ENCODE measurements around the gene HIVEP3.

Gene HIVEP3

GRCh38 chr1:41545996-41546832 lies 372.5 kb downstream of the HIVEP3 start:
- Histone ChIP-seq H2AFZ (ENCODE audit: low read depth) (no peak overlapping the region), H3K36me3 (ENCODE audit: insufficient read depth) (no peaks in the 10 kb centered on the region), H3K27me3 (ENCODE audit: insufficient read depth, low read depth) (no peaks in the 10 kb centered on the region), H3K4me3 (IDR thresholded peaks at IDR 0.05; ENCODE audit: insufficient read depth, low read depth, low read length) (no peak overlapping the region), H3K27ac (no peak overlapping the region), H3K9ac (no peak overlapping the region), H3K4me2 (no peak overlapping the region), H3K79me2 (ENCODE audit: insufficient read depth, low read depth) (no peaks in the 10 kb centered on the region), H4K20me1 (ENCODE audit: insufficient read depth) (no peaks in the 10 kb centered on the region), H3K4me1 (ENCODE audit: low read depth, poor library complexity, severe bottlenecking) (no peaks in the 10 kb centered on the region)
- TF ChIP-seq, protein P1, sequence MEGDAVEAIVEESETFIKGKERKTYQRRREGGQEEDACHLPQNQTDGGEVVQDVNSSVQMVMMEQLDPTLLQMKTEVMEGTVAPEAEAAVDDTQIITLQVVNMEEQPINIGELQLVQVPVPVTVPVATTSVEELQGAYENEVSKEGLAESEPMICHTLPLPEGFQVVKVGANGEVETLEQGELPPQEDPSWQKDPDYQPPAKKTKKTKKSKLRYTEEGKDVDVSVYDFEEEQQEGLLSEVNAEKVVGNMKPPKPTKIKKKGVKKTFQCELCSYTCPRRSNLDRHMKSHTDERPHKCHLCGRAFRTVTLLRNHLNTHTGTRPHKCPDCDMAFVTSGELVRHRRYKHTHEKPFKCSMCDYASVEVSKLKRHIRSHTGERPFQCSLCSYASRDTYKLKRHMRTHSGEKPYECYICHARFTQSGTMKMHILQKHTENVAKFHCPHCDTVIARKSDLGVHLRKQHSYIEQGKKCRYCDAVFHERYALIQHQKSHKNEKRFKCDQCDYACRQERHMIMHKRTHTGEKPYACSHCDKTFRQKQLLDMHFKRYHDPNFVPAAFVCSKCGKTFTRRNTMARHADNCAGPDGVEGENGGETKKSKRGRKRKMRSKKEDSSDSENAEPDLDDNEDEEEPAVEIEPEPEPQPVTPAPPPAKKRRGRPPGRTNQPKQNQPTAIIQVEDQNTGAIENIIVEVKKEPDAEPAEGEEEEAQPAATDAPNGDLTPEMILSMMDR (conservative IDR thresholded peaks at IDR 0.05; ENCODE audit: low read depth, low read length): no peak

GRCh38 chr1:41542196-41542930 lies 376.4 kb downstream of the HIVEP3 start:
- no peak overlapping the region for H2AFZ ChIP-seq (ENCODE audit: low read depth)
- H3K36me3 ChIP-seq (ENCODE audit: insufficient read depth): no peaks in the 10 kb centered on the region
- TF ChIP-seq, protein P1 (conservative IDR thresholded peaks at IDR 0.05; ENCODE audit: low read depth, low read length): no peak
- no peak overlapping the region for H3K27ac ChIP-seq
- H3K4me3 ChIP-seq (IDR thresholded peaks at IDR 0.05; ENCODE audit: insufficient read depth, low read depth, low read length): no peak overlapping the region
- H3K4me1 ChIP-seq (ENCODE audit: low read depth, poor library complexity, severe bottlenecking): no peaks in the 10 kb centered on the region
- no peak overlapping the region for H3K9ac ChIP-seq
- H3K79me2 ChIP-seq (ENCODE audit: insufficient read depth, low read depth): no peaks in the 10 kb centered on the region
- no peaks in the 10 kb centered on the region for H4K20me1 ChIP-seq (ENCODE audit: insufficient read depth)
- no peak overlapping the region for H3K4me2 ChIP-seq
- no peaks in the 10 kb centered on the region for H3K27me3 ChIP-seq (ENCODE audit: insufficient read depth, low read depth)

GRCh38 chr1:41541592-41541952 lies 377.1 kb downstream of the HIVEP3 start:
- Histone ChIP-seq H3K9ac (no peak overlapping the region), H3K4me1 (ENCODE audit: low read depth, poor library complexity, severe bottlenecking) (no peaks in the 10 kb centered on the region), H3K27ac (no peak overlapping the region), H4K20me1 (ENCODE audit: insufficient read depth) (no peaks in the 10 kb centered on the region), H3K79me2 (ENCODE audit: insufficient read depth, low read depth) (no peaks in the 10 kb centered on the region), H2AFZ (ENCODE audit: low read depth) (no peak overlapping the region), H3K36me3 (ENCODE audit: insufficient read depth) (no peaks in the 10 kb centered on the region), H3K27me3 (ENCODE audit: insufficient read depth, low read depth) (no peaks in the 10 kb centered on the region), H3K4me3 (IDR thresholded peaks at IDR 0.05; ENCODE audit: insufficient read depth, low read depth, low read length) (no peak overlapping the region), H3K4me2 (no peak overlapping the region)
- TF ChIP-seq, protein P1 (conservative IDR thresholded peaks at IDR 0.05; ENCODE audit: low read depth, low read length): no peak

GRCh38 chr1:41540886-41541591 lies 377.7 kb downstream of the HIVEP3 start:
- Histone ChIP-seq H3K27me3 (ENCODE audit: insufficient read depth, low read depth) (no peaks in the 10 kb centered on the region), H3K36me3 (ENCODE audit: insufficient read depth) (no peaks in the 10 kb centered on the region), H2AFZ (ENCODE audit: low read depth) (no peak overlapping the region), H3K27ac (no peak overlapping the region), H3K4me1 (ENCODE audit: low read depth, poor library complexity, severe bottlenecking) (no peaks in the 10 kb centered on the region), H3K79me2 (ENCODE audit: insufficient read depth, low read depth) (no peaks in the 10 kb centered on the region), H4K20me1 (ENCODE audit: insufficient read depth) (no peaks in the 10 kb centered on the region), H3K4me3 (IDR thresholded peaks at IDR 0.05; ENCODE audit: insufficient read depth, low read depth, low read length) (no peak overlapping the region), H3K4me2 (no peak overlapping the region), H3K9ac (no peak overlapping the region)
- TF ChIP-seq, protein P1 (conservative IDR thresholded peaks at IDR 0.05; ENCODE audit: low read depth, low read length): no peak

Measured in KMS-11 (cell line).